NCI-H82 treated with DMSO at 0.1 percent for 48 hours (cell line): ENCODE measurements around the gene GPR157.
"Not testable (repeated sequence)": the region's sequence is repeated elsewhere in the genome, so short reads cannot be mapped to it uniquely, and the experiment has no call there.

Source experiments
- DNase-seq: peaks from one replicate; lab custom pipeline; 2025; ENCODE audit not compliant: unreplicated experiment; lab: John Stamatoyannopoulos, UW

The GPR157 gene

GRCh38 chr1:9149151-9149550, 20.2 kb upstream of the GPR157 start:
- DNase-seq = no peak

GRCh38 chr1:9146156-9146555, 17.3 kb upstream of the GPR157 start:
- DNase-seq = no peak

- DNase-seq = no peak
Measured at GRCh38 chr1:9145714-9146113, 16.8 kb upstream of the GPR157 start.

- no peak for DNase-seq
Measured at GRCh38 chr1:9145021-9145668, 16.2 kb upstream of the GPR157 start.

GRCh38 chr1:9144494-9144893, 15.6 kb upstream of the GPR157 start:
- not testable (repeated sequence) for DNase-seq

GRCh38 chr1:9143250-9143649, 14.3 kb upstream of the GPR157 start:
- DNase-seq = no peak

GRCh38 chr1:9139930-9140329, 11.0 kb upstream of the GPR157 start:
- no peak for DNase-seq

GRCh38 chr1:9136932-9137331, 8.0 kb upstream of the GPR157 start:
- DNase-seq = peak; percentile 42

GRCh38 chr1:9135073-9135836, 6.4 kb upstream of the GPR157 start:
- DNase-seq = no peak

GRCh38 chr1:9133870-9134585, 5.1 kb upstream of the GPR157 start:
- no peak for DNase-seq

- peak; percentile 34 for DNase-seq
Measured at GRCh38 chr1:9129266-9130041, 552 bp upstream of the GPR157 start.

GRCh38 chr1:9128166-9128519, 759 bp downstream of the GPR157 start:
- DNase-seq = no peak

- DNase-seq = no peak
Measured at GRCh38 chr1:9127395-9128165, 1.3 kb downstream of the GPR157 start.

GRCh38 chr1:9126511-9126910, 2.4 kb downstream of the GPR157 start:
- DNase-seq = no peak

GRCh38 chr1:9125847-9126246, 3.1 kb downstream of the GPR157 start:
- not testable (repeated sequence) for DNase-seq

GRCh38 chr1:9125325-9125724, 3.6 kb downstream of the GPR157 start:
- DNase-seq = no peak

- not testable (repeated sequence) for DNase-seq
Measured at GRCh38 chr1:9124389-9124788, 4.5 kb downstream of the GPR157 start.

GRCh38 chr1:9123665-9124064, 5.2 kb downstream of the GPR157 start:
- DNase-seq = not testable (repeated sequence)

- DNase-seq = no peak
Measured at GRCh38 chr1:9121496-9122409, 7.1 kb downstream of the GPR157 start.
